GM21723 (cell line): ENCODE data around the gene PACS1.

Experiments
- ATAC-seq: cut with Tn5 transposase; IDR thresholded peaks from one replicate; pipeline ENCODE4 v1.9.1; 2021; ENCODE audit warnings: mild to moderate bottlenecking, moderate library complexity; ENCODE audit not compliant: unreplicated experiment

Gene PACS1

GRCh38 chr11:66293777-66294625 lies 223.9 kb downstream of the PACS1 start:
- no peak for ATAC-seq
